ENCODE measurements around the gene SVIL.
"Not testable (repeated sequence)": the region's sequence is repeated elsewhere in the genome, so short reads cannot be mapped to it uniquely, and the experiment has no call there.

The SVIL gene

GRCh38 chr10:29508554-29509244, 126.1 kb downstream of the SVIL start:
- DNase-seq: no peak

- DNase-seq: not testable (repeated sequence)
Measured at GRCh38 chr10:29507750-29508149, 127.0 kb downstream of the SVIL start.

GRCh38 chr10:29506324-29506921, 128.3 kb downstream of the SVIL start:
- DNase-seq: not testable (repeated sequence)

GRCh38 chr10:29502351-29502750, 132.4 kb downstream of the SVIL start:
- DNase-seq: no peak

GRCh38 chr10:29501692-29502091, 133.1 kb downstream of the SVIL start:
- DNase-seq: no peak

- no peak for DNase-seq
Measured at GRCh38 chr10:29499993-29500537, 134.7 kb downstream of the SVIL start.

GRCh38 chr10:29496341-29497162, 138.2 kb downstream of the SVIL start:
- DNase-seq: peak; percentile 66

- no peak for DNase-seq
Measured at GRCh38 chr10:29495366-29495765, 139.4 kb downstream of the SVIL start.

- no peak for DNase-seq
Measured at GRCh38 chr10:29493697-29494096, 141.1 kb downstream of the SVIL start.

GRCh38 chr10:29492774-29493173, 142.0 kb downstream of the SVIL start:
- no peak for DNase-seq

GRCh38 chr10:29491918-29492317, 142.9 kb downstream of the SVIL start:
- no peak for DNase-seq

GRCh38 chr10:29490781-29491280, 143.9 kb downstream of the SVIL start:
- DNase-seq: not testable (repeated sequence)

GRCh38 chr10:29488471-29488870, 146.3 kb downstream of the SVIL start:
- DNase-seq: not testable (repeated sequence)

- DNase-seq: not testable (repeated sequence)
Measured at GRCh38 chr10:29487884-29488266, 146.9 kb downstream of the SVIL start.

GRCh38 chr10:29487032-29487883, 147.5 kb downstream of the SVIL start:
- not testable (repeated sequence) for DNase-seq

- no peak for DNase-seq
Measured at GRCh38 chr10:29486433-29486832, 148.3 kb downstream of the SVIL start.

- DNase-seq: not testable (repeated sequence)
Measured at GRCh38 chr10:29484677-29485076, 150.1 kb downstream of the SVIL start.

- no peak for DNase-seq
Measured at GRCh38 chr10:29482591-29483431, 152.0 kb downstream of the SVIL start.

- no peak for DNase-seq
Measured at GRCh38 chr10:29481906-29482440, 152.8 kb downstream of the SVIL start.

GRCh38 chr10:29479981-29480954, 154.5 kb downstream of the SVIL start:
- DNase-seq: no peak

Data from activated CD8-positive, alpha-beta memory T cell treated with anti-CD3 and anti-CD28 coated beads, Interleukin-2, amount 50 U/mL, for 4 hours (primary cell).